Fibroblast of villous mesenchyme (primary cell): ENCODE results near the gene FERMT2. TPM values are rescaled to one million over a fixed set of nuclear protein-coding genes. Genes with fewer than 3 reads are reported as not detected.

Experiments used
- DNase-seq: peaks from one replicate; pipeline ENCODE4 v3.0.0-alpha.2; 2010; ENCODE audit warnings: low read depth
- H3K4me3 ChIP-seq: 2 replicates; pipeline ENCODE4 v1.5.1; 2011; ENCODE audit warnings: low read depth, mild to moderate bottlenecking, low read length
- CTCF ChIP-seq: IDR thresholded peaks from 2 replicates; pipeline ENCODE4 v1.5.1; 2012; ENCODE audit warnings: low read depth, mild to moderate bottlenecking, low read length; ENCODE audit not compliant: insufficient read depth
- total RNA-seq: library from RNA; depleted of rRNA; stranded (reverse); fragments of >200 nt; gene quantifications from 2 replicates; pipeline ENCODE4 v1.2.3, GENCODE V29; 2012

The FERMT2 gene
- total RNA-seq, 1 donor, result 320 TPM

- no peak for TF ChIP-seq CTCF
These were observed 68.0 kb downstream of the FERMT2 start for GRCh38 chr14:52882824-52883223.

DNA sequence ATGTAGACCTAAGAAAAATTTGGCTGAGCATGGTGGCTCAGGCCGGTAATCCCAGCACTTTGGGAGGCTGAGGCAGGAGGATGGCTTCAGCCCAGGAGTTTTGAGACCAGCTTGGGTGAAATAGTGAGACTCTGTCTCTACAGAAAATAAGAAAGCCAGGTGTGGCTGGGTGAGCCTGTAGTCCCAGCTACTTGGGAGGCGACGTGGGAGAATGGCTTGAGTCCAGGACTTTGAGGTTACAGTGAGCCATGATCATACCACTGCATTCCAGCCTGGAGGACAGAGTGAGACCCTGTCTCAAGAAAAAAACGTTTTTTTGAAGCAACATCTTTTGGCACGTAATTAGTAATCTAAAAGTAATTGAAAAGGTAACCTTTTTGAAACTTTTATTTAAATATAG lies 70.9 kb downstream of the FERMT2 start:
- peak; percentile 30 for DNase-seq

More at GRCh38 chr14:52882824-52883223, 68.0 kb downstream of the FERMT2 start:
- DNase-seq, result no peak
- no peak overlapping the region for H3K4me3 ChIP-seq

DNA sequence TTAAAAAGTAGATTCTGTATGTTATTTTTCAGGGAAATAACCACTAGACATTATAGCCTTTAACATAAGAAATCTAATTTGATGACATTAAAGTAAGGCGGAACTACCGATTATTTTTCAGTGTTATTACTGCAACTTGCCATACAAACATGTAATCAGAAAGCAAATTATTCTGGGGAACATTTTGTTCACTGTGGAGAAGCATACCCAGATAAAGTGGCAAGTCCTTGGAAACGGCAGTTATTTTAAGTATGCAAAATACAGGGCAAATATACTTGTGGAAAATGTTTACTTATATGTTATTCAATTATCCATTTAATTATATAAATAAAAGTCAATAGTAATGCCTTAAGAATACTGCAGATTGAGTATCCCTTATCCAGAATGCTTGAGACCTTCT lies 71.9 kb downstream of the FERMT2 start:
- no peak overlapping the region for H3K4me3 ChIP-seq
- DNase-seq, result no peak
- TF ChIP-seq CTCF, result no peak

More for the DNA sequence above, 70.9 kb downstream of the FERMT2 start:
- no peak overlapping the region for H3K4me3 ChIP-seq
- TF ChIP-seq CTCF, result no peak

DNA sequence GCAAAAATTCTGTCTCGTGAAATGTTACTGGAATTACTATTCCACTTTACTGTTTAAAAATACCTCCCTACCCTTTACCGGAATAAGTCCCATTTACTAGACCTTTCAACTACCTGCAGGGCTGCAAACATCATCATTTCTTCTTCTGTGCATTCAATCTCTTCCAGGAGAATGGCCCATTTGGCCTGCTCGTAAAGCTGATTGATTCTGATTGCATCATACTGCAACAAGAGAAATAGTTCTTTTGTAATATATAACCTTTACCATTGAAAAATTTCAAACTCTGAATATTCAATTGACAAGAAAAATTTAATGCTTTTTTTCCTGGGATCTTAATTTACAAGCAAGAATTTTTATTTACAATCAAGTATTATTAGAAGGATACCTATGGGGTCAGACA lies 72.4 kb downstream of the FERMT2 start:
- H3K4me3 ChIP-seq, result no peak overlapping the region
- TF ChIP-seq CTCF, result no peak
- DNase-seq, result peak; percentile 28

GRCh38 chr14:52877628-52878027 lies 73.2 kb downstream of the FERMT2 start:
- no peak for TF ChIP-seq CTCF
- peak; percentile 28 for DNase-seq
- no peak overlapping the region for H3K4me3 ChIP-seq

GRCh38 chr14:52876806-52877205 lies 74.0 kb downstream of the FERMT2 start:
- no peak for DNase-seq
- no peak for TF ChIP-seq CTCF
- H3K4me3 ChIP-seq, result no peak overlapping the region

DNA sequence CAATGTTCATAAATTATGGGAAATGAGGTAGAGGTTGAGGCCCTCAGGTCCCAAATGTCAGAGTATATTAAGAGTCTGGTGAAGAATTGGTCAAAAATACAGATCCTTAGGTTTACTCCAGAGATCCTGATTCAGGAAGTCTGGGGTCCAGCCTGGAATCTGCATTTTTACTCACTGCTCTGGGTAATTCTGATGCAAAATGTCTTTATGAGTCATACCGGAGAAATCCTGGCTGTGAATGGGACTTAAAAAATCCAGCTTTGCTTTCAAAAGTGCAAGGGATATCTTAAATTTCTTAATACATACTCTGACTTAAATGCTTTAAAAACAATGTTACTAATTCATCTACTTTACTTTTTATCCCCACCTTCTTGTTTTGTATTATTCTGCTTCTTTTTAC lies 74.5 kb downstream of the FERMT2 start:
- no peak overlapping the region for H3K4me3 ChIP-seq
- peak; percentile 62 for DNase-seq

More for the DNA sequence above, 74.5 kb downstream of the FERMT2 start:
- no peak for TF ChIP-seq CTCF
